ENCODE data around the gene SNCB.
A peak's percentile ranks its signal among the peaks of the same experiment; 100 is the strongest.

Gene SNCB

DNA sequence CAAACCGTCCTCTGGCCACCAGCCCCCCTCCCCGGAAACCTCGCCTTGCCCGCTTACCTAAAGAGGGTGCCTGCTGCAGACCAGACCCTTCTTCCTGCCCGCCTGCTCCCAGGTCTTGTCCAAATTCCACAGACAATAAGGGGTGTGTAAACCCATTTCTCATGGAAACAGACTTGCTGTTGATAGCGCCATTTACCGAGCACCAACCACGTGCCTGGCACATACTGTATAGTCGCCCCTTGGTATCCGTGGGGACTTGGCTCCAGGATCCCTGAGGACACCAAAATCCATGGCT lies 56.1 kb downstream of the SNCB start:
- no peak for DNase-seq
- ATAC-seq, result no peak

DNA sequence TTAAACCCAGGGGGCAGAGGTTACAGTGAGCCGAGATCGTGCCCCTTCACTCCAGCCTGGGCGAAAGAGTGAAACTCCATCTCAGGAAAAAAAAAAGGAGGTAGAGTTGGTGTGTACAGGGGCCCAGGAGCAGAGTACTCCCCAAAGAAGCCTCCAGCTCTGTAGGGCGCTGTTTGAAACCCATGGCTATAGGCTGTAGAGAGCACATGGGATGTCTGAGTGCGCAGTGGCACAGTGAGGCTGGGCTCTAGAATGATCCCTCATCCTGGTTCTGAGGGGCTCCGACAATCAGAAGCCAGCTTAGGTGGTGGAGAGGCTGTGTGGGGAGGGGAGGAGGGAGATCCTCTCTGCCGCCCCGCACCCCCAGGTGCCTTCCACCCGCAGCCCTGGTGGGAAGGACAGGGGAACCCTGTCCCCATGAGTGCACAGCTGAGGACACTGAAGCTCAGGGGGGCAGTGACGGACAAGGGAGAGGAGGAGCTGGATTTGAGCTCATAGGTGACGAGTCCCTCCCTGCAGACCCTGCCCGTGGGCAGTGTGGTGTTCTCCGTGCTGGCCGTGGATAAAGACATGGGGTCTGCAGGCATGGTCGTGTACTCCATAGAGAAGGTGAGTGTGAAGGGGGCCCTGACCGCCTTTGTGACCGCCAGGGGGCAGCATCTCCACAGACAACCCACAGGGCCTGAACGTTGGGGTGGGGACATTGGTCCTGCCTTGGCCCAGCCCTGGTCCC lies 56.6 kb downstream of the SNCB start:
- ATAC-seq (peak; percentile 84), DNase-seq (peak; percentile 87)

Data from stimulated activated naive CD8-positive, alpha-beta T cell treated with anti-CD3 and anti-CD28 coated beads, Interleukin-15, Interleukin-2, amounts not matched to agents 100 U/mL and 50 U/mL, for 24 hours (primary cell).